HEK293 (cell line): ENCODE results near the gene NAA80.

ENCODE experiments used
- CTCF ChIA-PET: fragments of 350-600 bp; formaldehyde crosslinking; extraction: SDS; loops from one replicate; lab custom pipeline; 2021; ENCODE audit warnings: antibody characterized with exemption; lab: Yijun Ruan, JAX
- POLR2A ChIA-PET: fragments of 300-600 bp; formaldehyde crosslinking; extraction: SDS; loops from one replicate; lab custom pipeline; 2020; ENCODE audit warnings: antibody characterized with exemption, inconsistent platforms; lab: Yijun Ruan, JAX
- H3K27ac ChIP-seq: fragments of 200-500 bp; sonication (Bioruptor generic); 2 replicates; pipeline ENCODE4 v1.5.1; 2014; ENCODE audit warnings: low read depth, low read length, control low read depth, inconsistent platforms; ENCODE audit errors: extremely low read depth
- H3K36me3 ChIP-seq, 2 experiments: fragments of 200-500 bp in 1 of 2; sonication (Bioruptor generic) in 1 of 2; 1 replicate in 1 of 2; 2 replicates in 1 of 2; pipeline ENCODE4 v1.5.1; 2014 to 2017; ENCODE audit warnings: inconsistent platforms in 2 of 2, low read length in 2 of 2; ENCODE audit not compliant: control insufficient read depth in 2 of 2, insufficient read depth in 1 of 2
- H3K4me1 ChIP-seq: fragments of 200-500 bp; sonication (Bioruptor generic); 2 replicates; pipeline ENCODE4 v1.5.1; 2014; ENCODE audit warnings: mild to moderate bottlenecking, low read length, inconsistent platforms; ENCODE audit not compliant: control insufficient read depth, insufficient read depth
- H3K4me3 ChIP-seq: 2 replicates; pipeline ENCODE4 v1.5.1; 2011; ENCODE audit warnings: low read depth, mild to moderate bottlenecking, control low read depth, low read length, moderate library complexity
- H3K9me3 ChIP-seq: fragments of 200-500 bp; sonication (Bioruptor generic); 2 replicates; pipeline ENCODE4 v1.5.1; 2014; ENCODE audit warnings: low read depth, low read length, inconsistent platforms; ENCODE audit not compliant: control insufficient read depth, insufficient read depth
- SCRT1 ChIP-seq: fragments of 450-650 bp; formaldehyde crosslinking; IDR thresholded peaks from 2 replicates; pipeline ENCODE4 v1.5.1; 2016; ENCODE audit warnings: missing biosample characterization, missing genetic modification characterization, borderline replicate concordance
- TCF7L2 ChIP-seq: IDR thresholded peaks from 2 replicates; pipeline ENCODE4 v1.6.1; 2011; ENCODE audit warnings: low read depth, mild to moderate bottlenecking, inconsistent platforms, low read length, moderate library complexity, borderline replicate concordance
- TRIM28 ChIP-seq: IDR thresholded peaks from 2 replicates; pipeline ENCODE4 v1.6.1; 2011; ENCODE audit warnings: low read length, control low read depth, borderline replicate concordance
- ZNF121 ChIP-seq: fragments of 450-650 bp; formaldehyde crosslinking; IDR thresholded peaks from 2 replicates; pipeline ENCODE4 v1.5.1; 2016; ENCODE audit warnings: missing biosample characterization, missing genetic modification characterization
- ZNF146 ChIP-seq: fragments of 450-650 bp; formaldehyde crosslinking; IDR thresholded peaks from 2 replicates; pipeline ENCODE4 v1.5.1; 2016; ENCODE audit warnings: missing biosample characterization, missing genetic modification characterization
- ZNF211 ChIP-seq: fragments of 450-650 bp; formaldehyde crosslinking; IDR thresholded peaks from 2 replicates; pipeline ENCODE4 v1.5.1; 2016; ENCODE audit warnings: low read depth, missing biosample characterization, missing genetic modification characterization
- ZNF366 ChIP-seq: fragments of 450-650 bp; formaldehyde crosslinking; conservative IDR thresholded peaks from 2 replicates; pipeline ENCODE4 v1.5.1; 2016; ENCODE audit warnings: missing biosample characterization, missing genetic modification characterization
- ZNF514 ChIP-seq: fragments of 450-650 bp; formaldehyde crosslinking; IDR thresholded peaks from 2 replicates; pipeline ENCODE4 v1.5.1; 2016; ENCODE audit warnings: missing biosample characterization, missing genetic modification characterization
- ZNF571 ChIP-seq: fragments of 450-650 bp; formaldehyde crosslinking; IDR thresholded peaks from 2 replicates; pipeline ENCODE4 v1.5.0; 2017; ENCODE audit warnings: missing biosample characterization, missing genetic modification characterization
- ZNF624 ChIP-seq: fragments of 450-650 bp; formaldehyde crosslinking; IDR thresholded peaks from 2 replicates; pipeline ENCODE4 v1.5.1; 2017; ENCODE audit warnings: missing biosample characterization, missing genetic modification characterization
- ZNF747 ChIP-seq: fragments of 450-650 bp; formaldehyde crosslinking; IDR thresholded peaks from 2 replicates; pipeline ENCODE4 v1.5.1; 2016; ENCODE audit warnings: missing biosample characterization, missing genetic modification characterization
- ZNF792 ChIP-seq: fragments of 450-650 bp; formaldehyde crosslinking; IDR thresholded peaks from 2 replicates; pipeline ENCODE4 v1.5.1; 2016; ENCODE audit warnings: missing biosample characterization, missing genetic modification characterization
- TF ChIP-seq, protein P1 (sequence below): fragments of 450-650 bp; formaldehyde crosslinking; IDR thresholded peaks from 2 replicates; pipeline ENCODE4 v1.5.1; 2016; ENCODE audit warnings: missing biosample characterization, missing genetic modification characterization
- TF ChIP-seq, protein P2 (sequence below): fragments of 450-650 bp; formaldehyde crosslinking; IDR thresholded peaks from 2 replicates; pipeline ENCODE4 v1.5.1; 2016; ENCODE audit warnings: missing biosample characterization, missing genetic modification characterization, low read depth
- TF ChIP-seq, protein P3 (sequence below): fragments of 450-650 bp; IDR thresholded peaks from 2 replicates; pipeline ENCODE4 v1.5.1; 2018; ENCODE audit warnings: missing biosample characterization, missing genetic modification characterization
- TF ChIP-seq, protein P4 (sequence below): fragments of 450-650 bp; formaldehyde crosslinking; IDR thresholded peaks from 2 replicates; pipeline ENCODE4 v1.5.1; 2017; ENCODE audit warnings: missing biosample characterization, missing genetic modification characterization
- TF ChIP-seq, protein P5 (sequence below): fragments of 450-650 bp; formaldehyde crosslinking; IDR thresholded peaks from 2 replicates; pipeline ENCODE4 v1.5.1; 2016; ENCODE audit warnings: missing biosample characterization, missing genetic modification characterization, borderline replicate concordance

The NAA80 gene

DNA sequence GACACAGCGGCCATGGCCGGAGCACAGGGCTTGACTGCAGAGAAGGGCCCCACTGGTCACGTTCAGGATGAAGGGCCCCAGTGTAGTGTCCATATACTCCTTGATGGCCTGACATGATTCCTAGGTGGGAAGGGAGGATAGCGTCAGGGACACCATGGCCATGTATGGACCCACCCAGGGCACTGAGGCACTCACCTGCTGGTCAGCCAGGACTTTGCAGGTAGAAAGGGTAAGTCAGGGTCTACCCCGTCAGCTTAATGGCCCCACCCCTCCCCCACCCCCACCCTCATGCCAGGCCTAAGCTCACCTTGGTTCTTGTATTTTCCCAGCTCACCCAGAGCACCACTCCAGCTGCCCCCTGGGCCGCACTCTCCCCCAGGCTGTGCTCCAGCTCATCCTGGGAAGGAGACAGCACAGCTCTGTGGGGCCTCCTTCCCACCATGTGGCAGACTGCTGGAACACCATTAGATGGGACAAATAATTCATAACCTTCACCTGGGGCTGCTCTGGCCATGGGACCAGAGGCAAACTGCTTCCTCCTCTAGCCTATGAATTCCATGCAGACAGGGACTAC is 1.6 kb upstream of the NAA80 start:
- Histone ChIP-seq H3K9me3 (no peaks in the 10 kb centered on the region), H3K4me3 (no peak overlapping the region), H3K36me3 (peaks cover 0 to 4% of the 10 kb centered on the region in 2 experiments; a peak in 1 of 3 replicates), H3K4me1 (no peaks in the 10 kb centered on the region), H3K27ac (no peak overlapping the region; the same call in 1 of the 2 replicates)
- ChIA-PET POLR2A (no interaction called here), CTCF (interaction anchor here (0.6 kb wide), 1 partner anchor 18 kb away, joined by 5 read pairs; no protein-coding TSS in a partner anchor)
- no peak for TF ChIP-seq ZNF792 (tag by site-specific recombination)
- TF ChIP-seq, protein P1, sequence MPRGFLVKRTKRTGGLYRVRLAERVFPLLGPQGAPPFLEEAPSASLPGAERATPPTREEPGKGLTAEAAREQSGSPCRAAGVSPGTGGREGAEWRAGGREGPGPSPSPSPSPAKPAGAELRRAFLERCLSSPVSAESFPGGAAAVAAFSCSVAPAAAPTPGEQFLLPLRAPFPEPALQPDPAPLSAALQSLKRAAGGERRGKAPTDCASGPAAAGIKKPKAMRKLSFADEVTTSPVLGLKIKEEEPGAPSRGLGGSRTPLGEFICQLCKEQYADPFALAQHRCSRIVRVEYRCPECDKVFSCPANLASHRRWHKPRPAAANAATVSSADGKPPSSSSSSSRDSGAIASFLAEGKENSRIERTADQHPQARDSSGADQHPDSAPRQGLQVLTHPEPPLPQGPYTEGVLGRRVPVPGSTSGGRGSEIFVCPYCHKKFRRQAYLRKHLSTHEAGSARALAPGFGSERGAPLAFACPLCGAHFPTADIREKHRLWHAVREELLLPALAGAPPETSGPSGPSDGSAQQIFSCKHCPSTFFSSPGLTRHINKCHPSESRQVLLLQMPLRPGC (tag by site-specific recombination), result no peak
- TF ChIP-seq, protein P2, sequence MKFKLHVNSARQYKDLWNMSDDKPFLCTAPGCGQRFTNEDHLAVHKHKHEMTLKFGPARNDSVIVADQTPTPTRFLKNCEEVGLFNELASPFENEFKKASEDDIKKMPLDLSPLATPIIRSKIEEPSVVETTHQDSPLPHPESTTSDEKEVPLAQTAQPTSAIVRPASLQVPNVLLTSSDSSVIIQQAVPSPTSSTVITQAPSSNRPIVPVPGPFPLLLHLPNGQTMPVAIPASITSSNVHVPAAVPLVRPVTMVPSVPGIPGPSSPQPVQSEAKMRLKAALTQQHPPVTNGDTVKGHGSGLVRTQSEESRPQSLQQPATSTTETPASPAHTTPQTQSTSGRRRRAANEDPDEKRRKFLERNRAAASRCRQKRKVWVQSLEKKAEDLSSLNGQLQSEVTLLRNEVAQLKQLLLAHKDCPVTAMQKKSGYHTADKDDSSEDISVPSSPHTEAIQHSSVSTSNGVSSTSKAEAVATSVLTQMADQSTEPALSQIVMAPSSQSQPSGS (tag by site-specific recombination), result no peak
- no peak for TF ChIP-seq ZNF514 (tag by site-specific recombination)
- no peak for TF ChIP-seq SCRT1 (tag by site-specific recombination)
- TF ChIP-seq ZNF121, result no peak
- TF ChIP-seq, protein P3, sequence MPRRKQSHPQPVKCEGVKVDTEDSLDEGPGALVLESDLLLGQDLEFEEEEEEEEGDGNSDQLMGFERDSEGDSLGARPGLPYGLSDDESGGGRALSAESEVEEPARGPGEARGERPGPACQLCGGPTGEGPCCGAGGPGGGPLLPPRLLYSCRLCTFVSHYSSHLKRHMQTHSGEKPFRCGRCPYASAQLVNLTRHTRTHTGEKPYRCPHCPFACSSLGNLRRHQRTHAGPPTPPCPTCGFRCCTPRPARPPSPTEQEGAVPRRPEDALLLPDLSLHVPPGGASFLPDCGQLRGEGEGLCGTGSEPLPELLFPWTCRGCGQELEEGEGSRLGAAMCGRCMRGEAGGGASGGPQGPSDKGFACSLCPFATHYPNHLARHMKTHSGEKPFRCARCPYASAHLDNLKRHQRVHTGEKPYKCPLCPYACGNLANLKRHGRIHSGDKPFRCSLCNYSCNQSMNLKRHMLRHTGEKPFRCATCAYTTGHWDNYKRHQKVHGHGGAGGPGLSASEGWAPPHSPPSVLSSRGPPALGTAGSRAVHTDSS (tag by site-specific recombination), result no peak
- TF ChIP-seq ZNF624 (tag by site-specific recombination), result no peak
- TF ChIP-seq, protein P4, sequence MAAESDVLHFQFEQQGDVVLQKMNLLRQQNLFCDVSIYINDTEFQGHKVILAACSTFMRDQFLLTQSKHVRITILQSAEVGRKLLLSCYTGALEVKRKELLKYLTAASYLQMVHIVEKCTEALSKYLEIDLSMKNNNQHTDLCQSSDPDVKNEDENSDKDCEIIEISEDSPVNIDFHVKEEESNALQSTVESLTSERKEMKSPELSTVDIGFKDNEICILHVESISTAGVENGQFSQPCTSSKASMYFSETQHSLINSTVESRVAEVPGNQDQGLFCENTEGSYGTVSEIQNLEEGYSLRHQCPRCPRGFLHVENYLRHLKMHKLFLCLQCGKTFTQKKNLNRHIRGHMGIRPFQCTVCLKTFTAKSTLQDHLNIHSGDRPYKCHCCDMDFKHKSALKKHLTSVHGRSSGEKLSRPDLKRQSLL (tag by site-specific recombination), result no peak
- TF ChIP-seq ZNF747 (tag by site-specific recombination), result no peak
- no peak for TF ChIP-seq ZNF366 (tag by site-specific recombination)
- no peak for TF ChIP-seq ZNF146 (tag by site-specific recombination)
- no peak for TF ChIP-seq ZNF211
- no peak for TF ChIP-seq TRIM28
- TF ChIP-seq TCF7L2, result no peak
- TF ChIP-seq, protein P5, sequence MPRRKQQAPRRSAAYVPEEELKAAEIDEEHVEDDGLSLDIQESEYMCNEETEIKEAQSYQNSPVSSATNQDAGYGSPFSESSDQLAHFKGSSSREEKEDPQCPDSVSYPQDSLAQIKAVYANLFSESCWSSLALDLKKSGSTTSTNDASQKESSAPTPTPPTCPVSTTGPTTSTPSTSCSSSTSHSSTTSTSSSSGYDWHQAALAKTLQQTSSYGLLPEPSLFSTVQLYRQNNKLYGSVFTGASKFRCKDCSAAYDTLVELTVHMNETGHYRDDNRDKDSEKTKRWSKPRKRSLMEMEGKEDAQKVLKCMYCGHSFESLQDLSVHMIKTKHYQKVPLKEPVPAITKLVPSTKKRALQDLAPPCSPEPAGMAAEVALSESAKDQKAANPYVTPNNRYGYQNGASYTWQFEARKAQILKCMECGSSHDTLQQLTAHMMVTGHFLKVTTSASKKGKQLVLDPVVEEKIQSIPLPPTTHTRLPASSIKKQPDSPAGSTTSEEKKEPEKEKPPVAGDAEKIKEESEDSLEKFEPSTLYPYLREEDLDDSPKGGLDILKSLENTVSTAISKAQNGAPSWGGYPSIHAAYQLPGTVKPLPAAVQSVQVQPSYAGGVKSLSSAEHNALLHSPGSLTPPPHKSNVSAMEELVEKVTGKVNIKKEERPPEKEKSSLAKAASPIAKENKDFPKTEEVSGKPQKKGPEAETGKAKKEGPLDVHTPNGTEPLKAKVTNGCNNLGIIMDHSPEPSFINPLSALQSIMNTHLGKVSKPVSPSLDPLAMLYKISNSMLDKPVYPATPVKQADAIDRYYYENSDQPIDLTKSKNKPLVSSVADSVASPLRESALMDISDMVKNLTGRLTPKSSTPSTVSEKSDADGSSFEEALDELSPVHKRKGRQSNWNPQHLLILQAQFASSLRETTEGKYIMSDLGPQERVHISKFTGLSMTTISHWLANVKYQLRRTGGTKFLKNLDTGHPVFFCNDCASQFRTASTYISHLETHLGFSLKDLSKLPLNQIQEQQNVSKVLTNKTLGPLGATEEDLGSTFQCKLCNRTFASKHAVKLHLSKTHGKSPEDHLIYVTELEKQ, result no peak
- TF ChIP-seq ZNF571 (tag by site-specific recombination), result no peak
